NCI-H2196 treated with DMSO at 0.1 percent for 48 hours (cell line): ENCODE results near the gene LOXL1.

Experiments used
- DNase-seq: peaks from one replicate; lab custom pipeline; 2025; ENCODE audit not compliant: unreplicated experiment; lab: John Stamatoyannopoulos, UW

Gene LOXL1

DNA sequence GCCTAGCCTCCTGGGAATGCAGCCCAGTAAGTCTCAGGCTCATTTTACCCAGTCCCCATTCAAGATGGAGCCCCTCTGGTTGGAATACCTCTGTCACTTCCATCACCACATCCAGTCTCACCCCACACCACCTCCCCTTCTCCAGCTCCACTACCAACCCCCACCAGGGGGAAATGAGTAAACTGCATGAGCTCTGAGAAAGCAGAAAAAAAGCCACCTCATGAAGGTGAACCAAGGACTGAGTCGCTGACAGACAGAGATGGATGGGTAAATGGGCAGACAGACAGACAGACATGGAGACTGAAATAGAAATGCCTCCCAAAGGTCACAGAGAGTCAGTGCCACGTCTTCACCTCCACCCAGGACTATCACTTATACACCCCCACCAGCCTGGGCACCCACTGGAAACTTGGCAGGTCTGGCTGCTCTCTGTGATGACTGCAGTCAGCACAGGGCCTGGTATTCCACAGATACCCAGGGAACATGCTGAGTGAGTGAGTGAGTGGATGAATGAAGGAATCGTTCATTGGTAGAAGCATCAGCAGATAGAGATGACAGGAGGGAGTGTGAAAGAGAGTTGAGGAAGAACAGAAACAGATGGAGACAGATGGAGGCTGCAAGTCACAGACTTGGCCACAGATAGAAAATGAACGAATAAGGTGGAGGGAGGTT, 4.9 kb upstream of the LOXL1 start:
- no peak for DNase-seq

DNA sequence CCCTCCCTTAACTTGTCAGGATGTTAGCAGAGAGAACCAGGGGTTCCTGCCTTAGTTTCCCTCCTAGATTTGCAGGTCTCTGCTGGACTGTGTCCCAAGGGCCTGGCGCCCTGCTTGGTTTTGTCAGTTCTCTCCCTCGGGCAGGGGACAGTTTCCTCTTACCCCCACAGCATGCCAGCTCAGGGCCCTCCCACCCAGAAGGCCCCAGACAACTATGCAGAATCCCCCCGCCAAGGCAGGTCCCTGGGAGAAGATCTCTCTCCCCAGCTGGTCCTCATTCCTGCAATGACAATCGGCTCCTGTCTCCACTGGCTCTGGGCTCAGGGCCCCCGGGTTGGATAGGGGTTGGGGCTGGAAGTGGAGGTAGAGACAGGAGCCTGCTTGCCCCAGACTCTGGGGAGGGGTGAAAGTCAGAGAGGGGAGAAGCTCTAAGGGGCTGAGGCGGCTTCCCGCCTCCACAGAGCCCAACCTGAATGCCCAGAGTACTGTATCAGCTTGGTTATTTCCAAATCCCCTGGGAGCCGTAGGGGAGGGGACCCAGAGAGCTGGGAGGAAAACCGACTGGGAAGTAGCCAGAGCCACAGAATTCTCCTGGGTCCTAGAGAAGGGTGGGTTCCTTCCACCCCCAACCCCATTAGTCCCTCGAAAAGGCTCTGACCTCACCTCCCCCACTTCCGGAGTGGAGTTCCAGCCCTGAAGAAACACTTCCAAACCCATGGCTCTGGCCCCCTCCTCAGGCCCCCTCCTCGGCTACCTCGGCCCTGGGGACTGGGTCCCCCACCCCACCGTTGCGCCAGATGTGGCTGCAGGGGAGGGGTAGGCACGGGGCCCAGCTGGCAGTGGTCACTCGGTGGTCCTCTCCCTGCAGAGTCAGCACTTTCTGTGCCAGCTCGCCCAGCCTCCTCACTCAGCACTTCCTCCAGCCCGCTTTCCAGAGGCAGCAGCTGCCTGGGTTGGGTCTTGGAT, 3.8 kb upstream of the LOXL1 start:
- DNase-seq, result no peak

- no peak for DNase-seq
Observed at GRCh38 chr15:73923156-73923487, 3.1 kb upstream of the LOXL1 start.

- no peak for DNase-seq
Observed at GRCh38 chr15:73923488-73924164, 2.6 kb upstream of the LOXL1 start.

DNA sequence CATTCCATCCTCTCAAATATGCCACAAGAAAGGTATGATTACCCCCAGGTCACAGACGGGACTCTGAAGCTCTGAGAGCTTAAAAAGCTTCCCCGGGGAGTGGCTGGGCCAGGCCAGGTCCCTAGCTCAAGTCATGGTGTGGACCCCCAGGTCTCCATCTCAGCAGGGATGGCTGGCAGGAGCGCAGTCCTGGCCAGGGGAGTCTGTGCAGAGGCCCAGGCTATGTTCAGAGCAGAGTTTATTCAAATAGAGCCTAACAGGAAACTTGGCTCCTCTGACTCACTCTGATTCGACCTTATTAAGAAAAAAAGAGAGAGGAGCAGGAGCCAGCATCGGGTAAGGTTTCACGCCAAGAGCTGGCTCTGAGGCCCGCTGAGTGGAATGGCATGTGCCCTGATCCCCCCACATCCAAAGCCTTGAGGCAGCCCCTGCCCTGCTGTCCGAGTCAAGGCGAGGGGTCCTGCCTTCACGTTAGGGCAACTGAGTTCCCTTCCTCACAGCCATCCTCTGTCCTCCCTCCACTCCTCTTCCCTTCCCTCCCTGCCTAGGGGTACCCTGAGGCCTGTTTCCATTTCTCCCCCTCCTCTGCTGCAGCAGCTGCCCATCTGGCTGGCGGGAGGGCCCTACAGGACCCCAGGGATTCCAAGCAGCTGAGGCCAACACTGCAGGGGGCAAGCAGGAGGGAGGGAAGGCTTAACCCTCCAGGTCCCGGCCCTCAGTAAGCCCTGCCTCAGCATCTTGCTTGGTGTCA, 1.9 kb upstream of the LOXL1 start:
- no peak for DNase-seq

DNA sequence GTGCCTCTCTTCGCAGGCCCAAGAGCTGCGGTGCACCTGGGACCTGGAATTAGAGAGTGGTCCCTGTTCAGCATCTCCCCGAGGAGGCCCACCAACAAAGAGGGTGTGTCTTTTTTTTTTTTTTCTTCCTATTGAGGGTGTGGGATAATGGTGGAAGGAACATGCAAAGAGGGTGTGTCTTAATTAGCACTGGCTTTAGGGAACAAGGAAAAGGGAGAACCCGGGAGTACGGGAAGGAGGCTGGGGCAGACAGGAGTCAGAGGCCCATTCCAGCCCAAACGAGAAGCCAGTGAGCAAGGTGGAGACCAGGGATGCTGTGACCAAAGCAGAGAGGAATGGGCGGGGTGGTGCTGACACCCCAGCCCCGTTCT, 429 bp upstream of the LOXL1 start:
- DNase-seq, result no peak

GRCh38 chr15:73927003-73927475, 777 bp downstream of the LOXL1 start:
- DNase-seq, result no peak

DNA sequence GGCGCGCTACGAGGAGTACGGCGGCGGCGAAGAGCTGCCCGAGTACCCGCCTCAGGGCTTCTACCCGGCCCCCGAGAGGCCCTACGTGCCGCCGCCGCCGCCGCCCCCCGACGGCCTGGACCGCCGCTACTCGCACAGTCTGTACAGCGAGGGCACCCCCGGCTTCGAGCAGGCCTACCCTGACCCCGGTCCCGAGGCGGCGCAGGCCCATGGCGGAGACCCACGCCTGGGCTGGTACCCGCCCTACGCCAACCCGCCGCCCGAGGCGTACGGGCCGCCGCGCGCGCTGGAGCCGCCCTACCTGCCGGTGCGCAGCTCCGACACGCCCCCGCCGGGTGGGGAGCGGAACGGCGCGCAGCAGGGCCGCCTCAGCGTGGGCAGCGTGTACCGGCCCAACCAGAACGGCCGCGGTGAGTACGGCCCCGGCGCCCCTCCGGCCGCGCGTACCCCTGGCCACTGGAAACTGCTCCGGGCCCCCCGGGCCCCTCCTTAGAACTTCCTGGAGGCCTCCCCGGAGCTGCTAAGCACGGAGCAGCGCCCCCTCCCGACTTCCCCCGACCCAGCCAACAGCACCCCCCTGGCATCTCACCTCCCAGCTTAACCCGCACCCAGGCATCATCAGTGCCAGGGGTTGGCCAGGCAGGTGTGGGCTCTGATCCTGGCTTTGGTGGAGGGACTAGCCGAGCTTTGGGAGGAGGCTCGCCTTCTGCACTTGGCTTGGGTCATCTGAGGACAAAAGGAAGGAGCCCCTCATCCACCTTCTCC, 1.4 kb downstream of the LOXL1 start:
- no peak for DNase-seq

GRCh38 chr15:73928241-73928579, 1.9 kb downstream of the LOXL1 start:
- DNase-seq, result no peak

DNA sequence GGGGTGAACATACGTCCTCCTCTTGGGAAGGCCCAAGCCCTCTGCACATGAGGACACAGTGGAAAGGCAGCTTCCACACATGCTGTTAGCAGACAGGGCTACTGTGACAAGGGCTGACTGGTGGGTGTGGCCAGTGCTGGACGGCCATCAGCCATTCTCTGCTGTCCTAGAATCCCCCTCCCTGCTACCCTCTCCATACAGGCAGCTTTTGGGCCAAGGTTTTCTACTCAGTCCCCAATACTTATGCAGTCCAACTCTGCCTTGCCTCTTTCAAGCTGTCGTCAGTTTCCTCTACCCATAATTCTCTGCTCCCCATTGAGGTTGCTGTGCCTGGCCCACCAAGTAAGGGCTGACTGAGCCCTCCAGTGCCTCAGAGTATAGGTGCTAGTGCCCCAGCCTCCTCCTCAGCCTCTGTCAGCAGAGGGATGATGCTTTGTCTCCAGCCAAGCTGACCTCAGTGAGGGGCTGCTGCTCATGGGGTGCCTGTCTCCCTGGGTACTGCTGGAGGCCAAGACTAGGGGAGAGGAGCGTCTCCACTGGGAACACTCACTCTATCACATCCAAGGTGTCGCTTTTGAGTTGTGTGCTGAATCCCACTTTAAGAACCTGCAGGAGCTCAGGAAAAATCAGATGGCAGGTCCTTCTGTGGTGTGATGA, 2.8 kb downstream of the LOXL1 start:
- DNase-seq, result no peak

DNA sequence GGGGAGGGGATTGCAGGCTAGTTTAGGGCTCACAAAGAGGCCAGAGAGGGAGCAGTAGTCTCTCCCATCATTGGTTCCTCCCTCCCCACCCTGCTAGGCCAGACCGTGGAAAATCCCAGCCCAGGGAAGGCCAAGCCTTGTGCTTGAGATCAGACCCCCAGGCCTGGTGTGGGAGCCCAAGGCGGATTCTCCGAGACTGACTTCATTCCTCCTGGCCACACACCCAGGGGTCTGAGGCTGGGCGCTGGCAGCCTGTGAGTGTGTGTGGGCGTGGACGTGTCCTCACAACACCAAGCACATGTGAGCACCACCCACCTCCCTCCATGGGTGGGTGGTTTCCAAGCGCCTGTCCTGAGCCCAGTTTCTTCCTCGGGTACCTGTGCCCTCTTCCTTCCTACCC, 4.1 kb downstream of the LOXL1 start:
- DNase-seq, result no peak

DNA sequence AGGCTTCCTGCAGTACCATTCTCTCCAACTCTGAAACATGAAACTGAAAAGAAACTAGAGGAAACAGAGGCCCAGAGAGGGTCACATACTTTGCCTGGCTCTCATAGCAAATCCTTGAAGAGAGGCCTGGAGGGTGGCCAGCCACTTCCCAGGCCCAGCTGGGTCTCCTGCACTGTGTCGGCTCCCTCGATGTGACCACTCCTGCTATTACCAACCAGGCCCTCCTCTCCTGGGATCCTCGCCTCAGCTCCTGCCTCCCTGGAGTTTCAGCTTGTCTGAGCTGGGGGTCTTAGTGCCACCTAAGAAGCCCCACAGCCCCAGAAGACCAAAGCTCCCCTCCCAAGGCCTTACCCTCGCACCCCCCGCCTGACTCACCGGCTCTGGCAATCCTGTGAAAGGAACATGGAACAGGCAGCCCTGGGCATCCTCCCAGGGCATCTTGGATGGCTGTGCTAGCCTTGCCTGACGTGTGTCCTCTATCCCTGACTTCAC, 4.6 kb downstream of the LOXL1 start:
- no peak for DNase-seq

DNA sequence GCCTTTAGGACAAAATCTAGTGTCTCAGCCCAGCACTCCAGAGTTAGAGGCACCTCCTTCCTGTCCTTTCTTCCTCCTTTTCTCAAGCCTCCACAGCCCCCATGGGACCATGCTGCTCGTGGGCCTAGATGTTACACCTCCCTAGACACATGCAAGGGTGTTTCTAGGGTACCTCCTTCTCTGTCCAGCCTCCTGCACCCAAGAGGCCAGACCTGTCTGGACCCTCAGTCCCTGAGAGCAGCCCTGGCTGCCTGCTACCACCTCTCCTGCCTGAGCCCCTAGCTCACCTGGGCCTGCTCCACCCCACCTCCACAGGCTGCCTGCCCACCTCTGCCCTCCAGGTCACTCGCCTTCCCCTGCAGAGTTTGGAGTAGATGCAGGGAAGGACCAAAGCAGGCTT, 5.2 kb downstream of the LOXL1 start:
- no peak for DNase-seq

- DNase-seq, result no peak
Observed at GRCh38 chr15:73932381-73933191, 6.3 kb downstream of the LOXL1 start.

- no peak for DNase-seq
Observed at GRCh38 chr15:73934281-73934680, 8.0 kb downstream of the LOXL1 start.

- DNase-seq, result no peak
Observed at GRCh38 chr15:73935547-73935946, 9.3 kb downstream of the LOXL1 start.

- no peak for DNase-seq
Observed at GRCh38 chr15:73936181-73936580, 9.9 kb downstream of the LOXL1 start.

DNA sequence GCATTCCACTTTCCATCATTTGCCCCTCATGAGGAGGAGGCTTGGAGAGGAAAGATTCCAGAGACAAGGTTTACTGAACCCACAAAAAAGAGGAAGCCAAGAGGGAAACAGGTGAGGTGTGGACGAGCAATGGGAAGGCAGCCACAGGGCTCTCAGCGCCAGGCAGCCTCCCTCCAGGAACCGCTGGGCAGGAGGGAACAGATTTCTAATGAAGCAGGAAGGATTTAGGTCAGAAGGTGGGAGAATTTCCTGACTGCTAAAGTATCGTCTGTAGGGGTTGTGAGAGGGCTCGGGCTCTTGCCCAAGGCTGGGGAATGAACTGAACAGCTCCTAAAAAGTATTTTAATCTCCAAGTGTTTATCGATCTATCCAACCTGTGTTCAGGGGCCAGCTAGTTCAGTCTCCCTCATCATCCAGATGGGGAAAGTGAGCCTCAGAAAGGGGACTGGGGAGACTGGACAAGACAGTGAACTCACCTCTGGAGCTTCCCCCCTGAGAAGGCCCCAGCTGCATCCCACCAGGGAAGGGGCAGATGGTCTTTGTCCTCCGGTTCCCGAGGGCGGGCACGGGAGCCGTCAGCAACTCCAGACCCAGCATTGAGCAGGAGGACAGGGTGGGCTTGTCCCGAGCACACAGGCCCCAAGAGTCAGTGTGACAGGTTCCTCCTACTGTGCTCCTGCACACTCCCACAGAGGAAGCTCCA, 10.5 kb downstream of the LOXL1 start:
- DNase-seq, result no peak
